K562 (cell line): ENCODE results near the gene POLD1. TPM values are rescaled to one million over a fixed set of nuclear protein-coding genes. Genes with fewer than 3 reads are reported as not detected.

Experiments
- ASH1L ChIP-seq: fragments of 450-650 bp; IDR thresholded peaks from 2 replicates; pipeline ENCODE4 v1.6.1; 2018; ENCODE audit warnings: borderline replicate concordance, mild to moderate bottlenecking, low read depth; ENCODE audit not compliant: partially characterized antibody
- ATF1 ChIP-seq, 2 experiments: fragments of 450-650 bp in 1 of 2; IDR thresholded peaks; 2 replicates each; pipeline ENCODE4 v1.6.1; 2016; ENCODE audit warnings: missing compliant biosample characterization in 1 of 2, missing genetic modification characterization in 1 of 2
- BRD4 ChIP-seq: fragments of 200-600 bp; sonication (generic); IDR thresholded peaks from 2 replicates; pipeline ENCODE4 v1.6.1; 2017; ENCODE audit warnings: inconsistent platforms
- CHCHD3 ChIP-seq: fragments of 250-450 bp; sonication (Bioruptor Pico); IDR thresholded peaks from 2 replicates; pipeline ENCODE4 v2.1.2; 2022; ENCODE audit warnings: mild to moderate bottlenecking
- E2F5 ChIP-seq: sonication (generic); formaldehyde crosslinking; IDR thresholded peaks from 2 replicates; pipeline ENCODE4 v1.8.0; 2022; ENCODE audit warnings: mild to moderate bottlenecking, missing genetic modification reagents
- EGR1 ChIP-seq: fragments of 450-650 bp; conservative IDR thresholded peaks from 2 replicates; pipeline ENCODE4 v1.6.1; 2017; ENCODE audit warnings: mild to moderate bottlenecking
- ELF2 ChIP-seq: fragments of 250-450 bp; sonication (Bioruptor Pico); IDR thresholded peaks from 2 replicates; pipeline ENCODE4 v1.5.0; 2021; ENCODE audit warnings: mild to moderate bottlenecking
- FOS ChIP-seq: IDR thresholded peaks from 3 replicates; pipeline ENCODE4 v1.6.1; 2011; ENCODE audit not compliant: insufficient read length; ENCODE audit errors: extremely low read depth
- GABPB2 ChIP-seq: fragments of 250-450 bp; sonication (Bioruptor Pico); conservative IDR thresholded peaks from 2 replicates; pipeline ENCODE4 v1.5.1; 2021; ENCODE audit warnings: mild to moderate bottlenecking
- GTF2F1 ChIP-seq: IDR thresholded peaks from 2 replicates; pipeline ENCODE4 v1.6.1; 2011; ENCODE audit warnings: low read depth, low read length, improper control_type of control experiment
- HSF4 ChIP-seq: fragments of 250-450 bp; sonication (Bioruptor Pico); IDR thresholded peaks from 2 replicates; pipeline ENCODE4 v2.1.2; 2022; ENCODE audit warnings: mild to moderate bottlenecking, moderate library complexity, borderline replicate concordance
- MCM7 ChIP-seq, 2 experiments: fragments of 450-650 bp; IDR thresholded peaks; 2 replicates each; pipeline ENCODE4 v1.6.1; 2016 to 2018
- NR4A1 ChIP-seq, 2 experiments: fragments of 250-450 bp in 1 of 2; fragments of 450-650 bp in 1 of 2; sonication (Bioruptor Pico) in 1 of 2; IDR thresholded peaks; 2 replicates each; pipeline versions ENCODE4 v1.4.0 to v1.6.1; 2016 to 2020; ENCODE audit warnings: mild to moderate bottlenecking in 2 of 2, missing compliant biosample characterization in 1 of 2, missing genetic modification characterization in 1 of 2, moderate library complexity in 1 of 2
- NRF1 ChIP-seq, 2 experiments: fragments of 450-650 bp; IDR thresholded peaks in 1 of 2; conservative IDR thresholded peaks in 1 of 2; 2 replicates each; pipeline ENCODE4 v1.6.1; 2014; ENCODE audit warnings: mild to moderate bottlenecking in 2 of 2
- POLR2G ChIP-seq: fragments of 200-400 bp; formaldehyde crosslinking; IDR thresholded peaks from 2 replicates; pipeline ENCODE4 v1.6.1; 2017; ENCODE audit warnings: low read depth, mild to moderate bottlenecking, antibody characterized with exemption, low read length, moderate library complexity
- PTTG1 ChIP-seq: fragments of 450-650 bp; IDR thresholded peaks from 2 replicates; pipeline ENCODE4 v1.6.1; 2016; ENCODE audit warnings: low read depth, mild to moderate bottlenecking, missing genetic modification characterization, missing compliant biosample characterization
- SIRT6 ChIP-seq: IDR thresholded peaks from one replicate; pipeline ENCODE4 v1.6.1; 2012; ENCODE audit warnings: low read depth, mild to moderate bottlenecking, control low read depth, inconsistent platforms, low read length, moderate library complexity
- SMARCB1 ChIP-seq: IDR thresholded peaks from 2 replicates; pipeline ENCODE4 v1.6.1; 2011; ENCODE audit warnings: improper control_type of control experiment, low read depth; ENCODE audit not compliant: insufficient read length
- SNRNP70 ChIP-seq: fragments of 200-400 bp; formaldehyde crosslinking; optimal IDR thresholded peaks from 2 replicates; pipeline ENCODE3; 2017; ENCODE audit warnings: low read depth, low read length
- SRF ChIP-seq, 2 experiments: fragments of 250-450, 450-650 bp in 1 of 2; sonication (Bioruptor Pico) in 1 of 2; sonication (generic) in 1 of 2; formaldehyde crosslinking; IDR thresholded peaks; 2 replicates each; pipeline versions ENCODE4 v1.5.0 to v1.5.1; 2020 to 2022; ENCODE audit warnings: mild to moderate bottlenecking in 1 of 2, missing genetic modification reagents in 1 of 2
- TEAD2 ChIP-seq: fragments of 450-650 bp; IDR thresholded peaks from 2 replicates; pipeline ENCODE4 v1.6.1; 2016; ENCODE audit warnings: missing genetic modification characterization, control low read depth, missing compliant biosample characterization
- TEAD4 ChIP-seq, 2 experiments: sonication (generic) in 1 of 2; formaldehyde crosslinking in 1 of 2; IDR thresholded peaks; 2 replicates each; pipeline versions ENCODE4 v1.6.1 to v1.8.0; 2012 to 2022; ENCODE audit warnings: borderline replicate concordance in 1 of 2, inconsistent platforms in 1 of 2, low read length in 1 of 2, mild to moderate bottlenecking in 1 of 2, missing genetic modification reagents in 1 of 2
- TRIM28 ChIP-seq: fragments of 450-650 bp; IDR thresholded peaks from 2 replicates; pipeline ENCODE4 v1.6.1; 2017
- ZNF184 ChIP-seq: sonication (generic); formaldehyde crosslinking; IDR thresholded peaks from 2 replicates; pipeline ENCODE4 v1.5.0; 2020; ENCODE audit warnings: missing genetic modification reagents
- ZNF253 ChIP-seq: fragments of 250-450 bp; sonication (Bioruptor Pico); conservative IDR thresholded peaks from 2 replicates; pipeline ENCODE4 v1.6.1; 2021; ENCODE audit warnings: mild to moderate bottlenecking
- ZNF274 ChIP-seq: IDR thresholded peaks from 2 replicates; pipeline ENCODE4 v1.6.1; 2011; ENCODE audit warnings: low read depth, mild to moderate bottlenecking, low read length, moderate library complexity, borderline replicate concordance
- ZNF282 ChIP-seq: sonication (generic); formaldehyde crosslinking; IDR thresholded peaks from 2 replicates; pipeline ENCODE4 v1.8.1; 2023; ENCODE audit warnings: missing genetic modification reagents
- polyA plus RNA-seq, 8 experiments: library from polyadenylated mRNA; depleted of rRNA in 4 of 8; stranded (reverse) in 5 of 8; unstranded in 3 of 8; fragments of >200 nt; fragmentation: Nextera tagmentation in 2 of 8; fragmentation: Illumina TruSeq in 1 of 8; extraction: Ambion mirVana in 2 of 8; extraction: Trizol in 1 of 8; gene quantifications; 2 replicates each; pipeline versions ENCODE4 v1.2.1 to v1.2.3, GENCODE V29; 2011 to 2014; ENCODE audit warnings: inconsistent platforms in 1 of 8, missing spikeins in 1 of 8
- total RNA-seq, 7 experiments: library from RNA; depleted of rRNA in 6 of 7; stranded (reverse); fragments of >200 nt in 6 of 7; fragmentation: Illumina TruSeq in 2 of 7; extraction: Trizol in 2 of 7; gene quantifications; 2 replicates each; pipeline versions ENCODE4 v1.2.1 to v1.2.3, GENCODE V29; 2011 to 2021; ENCODE audit warnings: low replicate concordance in 1 of 7
- TF ChIP-seq, protein P1 (sequence below), 2 experiments: fragments of 250-450 bp in 1 of 2; fragments of 450-650 bp in 1 of 2; sonication (Bioruptor Pico) in 1 of 2; IDR thresholded peaks; 2 replicates each; pipeline versions ENCODE4 v1.6.1 to v1.8.0; 2016 to 2021; ENCODE audit warnings: mild to moderate bottlenecking in 2 of 2, moderate library complexity in 2 of 2, missing compliant biosample characterization in 1 of 2, missing genetic modification characterization in 1 of 2

POLD1 gene
- total and polyA plus RNA-seq, 9 of the 15 experiments (the other 6 are each of a cell fraction or from before 2014, with no cell fraction given) = 1.3 to 312 (median 47.8) TPM

DNA sequence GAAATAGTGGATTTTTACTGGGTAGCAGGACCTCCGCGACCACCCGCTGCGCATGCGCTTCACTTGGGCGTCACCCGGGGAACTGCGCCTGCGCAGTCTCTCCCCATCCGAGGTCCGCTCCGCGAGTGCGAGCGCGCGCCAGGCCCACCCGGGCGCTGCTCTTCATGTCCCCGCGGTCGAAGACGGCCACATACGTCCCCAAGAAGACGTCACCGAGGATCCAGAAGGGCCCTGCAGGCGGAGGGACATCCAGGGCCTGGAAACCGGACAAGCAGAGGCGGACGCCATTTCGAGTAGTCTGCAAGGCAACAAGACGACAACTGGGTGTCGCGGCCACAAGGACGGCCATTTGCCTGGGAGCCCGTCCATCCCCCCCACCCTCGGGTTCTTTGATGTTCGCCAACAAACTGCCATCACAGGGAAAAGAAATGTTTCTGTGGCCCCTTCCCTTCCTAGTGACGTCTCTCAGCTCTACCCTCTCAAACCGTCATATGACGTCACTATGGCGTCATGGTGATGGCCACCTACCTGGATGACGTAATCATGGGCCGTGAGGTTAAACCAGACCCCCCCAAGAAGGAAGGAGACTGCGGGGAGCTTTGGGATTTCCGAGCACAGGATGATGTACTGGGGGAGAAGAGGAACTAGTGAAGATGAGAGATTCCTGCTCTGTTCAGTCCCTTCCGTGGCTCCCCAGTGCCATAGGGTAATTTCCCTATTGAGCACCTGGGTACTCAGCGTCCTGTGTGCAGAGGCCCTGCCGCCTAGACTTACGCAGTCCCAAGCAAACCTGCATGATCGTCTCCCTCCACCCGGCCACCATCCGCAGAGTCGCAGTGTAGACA, 25.4 kb upstream of the POLD1 start (continued):
- TF ChIP-seq SRF (CRISPR knock-in tag; IDR thresholded peaks at IDR 0.05) (peak in 1 of 2 experiments; percentile 14; a peak in 1 of 4 replicates), TEAD2 (tag) (no peak), SIRT6 (no peak), ZNF282 (CRISPR knock-in tag) (no peak), NRF1 (conservative IDR thresholded peaks at IDR 0.05 in 1 of 2, IDR thresholded peaks at IDR 0.05 in 1 of 2) (peak; percentile 98 to 99), ELF2 (CRISPR knock-in tag) (peak; percentile 15; the same call in 1 of the 2 replicates), ATF1 (CRISPR knock-in tag; IDR thresholded peaks at IDR 0.05) (peak; percentile 94), ATF1 (tag; IDR thresholded peaks at IDR 0.05) (peak; percentile 100), NR4A1 (CRISPR knock-in tag; IDR thresholded peaks at IDR 0.05) (no peak), NR4A1 (tag; IDR thresholded peaks at IDR 0.05) (peak; percentile 55; the same call in 1 of the 2 replicates), ZNF253 (CRISPR knock-in tag) (no peak), ASH1L (no peak), POLR2G (peak; percentile 96), MCM7 (IDR thresholded peaks at IDR 0.05) (no peak), E2F5 (no peak), GABPB2 (CRISPR knock-in tag) (no peak), BRD4 (no peak), SNRNP70 (no peak), FOS (no peak), ZNF274 (no peak), PTTG1 (tag) (no peak), TRIM28 (peak; percentile 71; the same call in 1 of the 2 replicates), SMARCB1 (no peak), GTF2F1 (no peak), EGR1 (0 out of 2 replicates have a peak, but pooled peaks have one; percentile 20), TEAD4 (IDR thresholded peaks at IDR 0.05; ENCODE audit: low read length) (peak; percentile 51), TEAD4 (CRISPR knock-in tag; IDR thresholded peaks at IDR 0.05; ENCODE audit: borderline replicate concordance) (no peak), CHCHD3 (CRISPR knock-in tag) (no peak), HSF4 (CRISPR knock-in tag) (no peak), ZNF184 (CRISPR knock-in tag) (no peak)
- TF ChIP-seq, protein P1, sequence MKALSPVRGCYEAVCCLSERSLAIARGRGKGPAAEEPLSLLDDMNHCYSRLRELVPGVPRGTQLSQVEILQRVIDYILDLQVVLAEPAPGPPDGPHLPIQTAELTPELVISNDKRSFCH (CRISPR knock-in tag; IDR thresholded peaks at IDR 0.05) = no peak
- TF ChIP-seq, protein P1 (tag; IDR thresholded peaks at IDR 0.05) = peak; percentile 59
